Stimulated activated naive B cell treated with anti-CD40 and anti-IgM and Interleukin-4, amounts not matched to agents 10 μg/mL and 1 μg/mL and 100 μg/mL, for 72 hours (primary cell): Measurements from ENCODE around the gene CNOT11.
"Not testable (repeated sequence)": the region's sequence is repeated elsewhere in the genome, so short reads cannot be mapped to it uniquely, and the experiment has no call there.

Experiments used
- ATAC-seq, 2 donors: fragments of 150-1000 bp; cut with Tn5 transposase; replicated peaks; 2 replicates each; pipeline ENCODE4 v1.10.0; 2021; ENCODE audit warnings: moderate library complexity in 1 of 2
- DNase-seq: peaks from one replicate; pipeline ENCODE4 v3.0.0; 2021
- H3K27ac Mint-ChIP-seq: one replicate; pipeline ENCODE4 v1.8.0; 2022; ENCODE audit warnings: mild to moderate bottlenecking, mixed read lengths
- H3K27me3 Mint-ChIP-seq, 2 donors: one replicate each; pipeline ENCODE4 v1.8.0; 2022; ENCODE audit warnings: mixed read lengths in 2 of 2
- H3K36me3 Mint-ChIP-seq, 2 donors: one replicate each; pipeline ENCODE4 v1.8.0; 2022; ENCODE audit warnings: mixed read lengths in 2 of 2, mild to moderate bottlenecking in 1 of 2
- H3K4me1 Mint-ChIP-seq, 2 donors: one replicate each; pipeline ENCODE4 v1.8.0; 2022; ENCODE audit warnings: mixed read lengths in 2 of 2, mild to moderate bottlenecking in 1 of 2
- H3K4me3 Mint-ChIP-seq, 2 donors: one replicate each; pipeline ENCODE4 v1.8.0; 2022; ENCODE audit warnings: mild to moderate bottlenecking in 2 of 2, mixed read lengths in 2 of 2, moderate library complexity in 1 of 2
- H3K9me3 Mint-ChIP-seq, 2 donors: one replicate each; pipeline ENCODE4 v1.8.0; 2022; ENCODE audit warnings: mixed read lengths in 2 of 2, mild to moderate bottlenecking in 1 of 2

CNOT11 gene

DNA sequence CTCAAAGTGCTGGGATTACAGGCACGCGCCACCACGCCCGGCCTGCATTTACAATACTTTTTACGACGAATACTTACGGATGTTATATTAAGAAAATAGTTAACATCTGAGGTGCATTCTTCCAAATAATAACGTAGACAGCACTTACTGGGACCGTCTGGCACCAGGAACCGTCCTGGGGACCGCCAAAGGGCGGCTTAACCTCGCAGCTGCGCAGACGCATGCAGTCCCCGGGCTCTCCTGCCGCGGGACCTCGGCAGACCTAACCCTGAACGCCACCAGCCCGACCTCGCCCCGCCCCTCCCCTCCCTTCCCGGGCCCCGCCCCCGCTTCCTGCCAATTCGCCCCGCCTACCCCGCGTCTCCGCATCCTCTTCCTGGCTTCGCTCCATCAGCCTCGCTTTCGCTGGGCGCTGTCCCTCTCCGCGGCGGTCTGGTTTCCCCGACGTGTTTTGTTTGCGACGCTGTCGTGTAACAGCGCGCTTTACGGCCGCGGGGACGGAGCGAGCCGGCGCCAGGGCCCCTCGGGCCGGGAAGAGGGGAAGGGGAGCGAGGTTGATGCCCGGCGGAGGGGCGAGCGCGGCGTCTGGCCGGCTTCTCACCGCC lies at the start of gene CNOT11:
Gene CNOT11 (plus strand): TSS at position 479 of the 605 bp plus-strand sequence. CDS start 79 bp downstream, at position 558.
- H3K4me1 Mint-ChIP-seq: peaks cover 21 to 44% of the 10 kb centered on the region in 2 donors
- peak within 1 kb of the TSS; percentile 95 for H3K27ac Mint-ChIP-seq
- ATAC-seq: peak; percentile 91 to 93
- DNase-seq: peak; percentile 97
- H3K27me3 Mint-ChIP-seq: no peaks in the 10 kb centered on the region
- no peaks in the 10 kb centered on the region for H3K9me3 Mint-ChIP-seq
- H3K36me3 Mint-ChIP-seq: peaks cover 14 to 15% of the 10 kb centered on the region in 2 donors
- peak within 1 kb of the TSS; percentile 94 to 96 for H3K4me3 Mint-ChIP-seq

DNA sequence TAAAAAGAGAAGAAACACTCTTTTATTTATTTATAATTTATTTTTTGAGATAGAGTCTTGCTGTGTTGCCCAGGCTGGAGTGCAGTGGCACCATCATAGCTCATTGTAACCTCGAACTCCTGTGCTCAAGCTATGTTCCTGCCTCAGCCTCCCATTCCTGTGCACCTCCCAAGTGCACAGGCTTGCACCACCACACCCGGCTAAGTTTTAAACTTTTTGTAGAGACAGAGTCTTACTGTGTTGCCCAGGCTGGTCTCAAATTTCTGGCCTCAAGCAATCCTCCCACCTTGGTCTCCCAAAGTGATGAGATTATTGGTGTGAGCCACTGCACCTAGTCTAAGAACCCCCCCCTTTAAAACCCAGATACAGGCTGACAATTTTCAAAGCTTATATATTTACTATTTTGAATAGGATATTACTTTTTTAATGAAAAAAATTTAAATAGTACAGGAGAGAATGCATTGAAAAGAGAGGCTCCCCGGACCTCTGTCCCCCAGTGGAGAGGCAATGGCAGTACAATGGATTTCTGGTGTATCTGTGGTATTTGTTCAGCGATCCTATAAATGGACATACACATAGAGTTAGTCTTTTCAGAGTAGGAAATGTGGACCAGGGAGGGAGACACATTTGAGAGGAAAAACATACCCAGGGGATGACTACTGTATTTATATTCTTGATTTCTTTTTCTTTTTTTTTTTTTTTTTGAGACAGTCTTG lies 48.1 kb upstream of the CNOT11 start:
- H3K4me1 Mint-ChIP-seq: peaks cover 5 to 12% of the 10 kb centered on the region in 2 donors
- H3K4me3 Mint-ChIP-seq: peak overlapping the region; percentile 37 to 58

DNA sequence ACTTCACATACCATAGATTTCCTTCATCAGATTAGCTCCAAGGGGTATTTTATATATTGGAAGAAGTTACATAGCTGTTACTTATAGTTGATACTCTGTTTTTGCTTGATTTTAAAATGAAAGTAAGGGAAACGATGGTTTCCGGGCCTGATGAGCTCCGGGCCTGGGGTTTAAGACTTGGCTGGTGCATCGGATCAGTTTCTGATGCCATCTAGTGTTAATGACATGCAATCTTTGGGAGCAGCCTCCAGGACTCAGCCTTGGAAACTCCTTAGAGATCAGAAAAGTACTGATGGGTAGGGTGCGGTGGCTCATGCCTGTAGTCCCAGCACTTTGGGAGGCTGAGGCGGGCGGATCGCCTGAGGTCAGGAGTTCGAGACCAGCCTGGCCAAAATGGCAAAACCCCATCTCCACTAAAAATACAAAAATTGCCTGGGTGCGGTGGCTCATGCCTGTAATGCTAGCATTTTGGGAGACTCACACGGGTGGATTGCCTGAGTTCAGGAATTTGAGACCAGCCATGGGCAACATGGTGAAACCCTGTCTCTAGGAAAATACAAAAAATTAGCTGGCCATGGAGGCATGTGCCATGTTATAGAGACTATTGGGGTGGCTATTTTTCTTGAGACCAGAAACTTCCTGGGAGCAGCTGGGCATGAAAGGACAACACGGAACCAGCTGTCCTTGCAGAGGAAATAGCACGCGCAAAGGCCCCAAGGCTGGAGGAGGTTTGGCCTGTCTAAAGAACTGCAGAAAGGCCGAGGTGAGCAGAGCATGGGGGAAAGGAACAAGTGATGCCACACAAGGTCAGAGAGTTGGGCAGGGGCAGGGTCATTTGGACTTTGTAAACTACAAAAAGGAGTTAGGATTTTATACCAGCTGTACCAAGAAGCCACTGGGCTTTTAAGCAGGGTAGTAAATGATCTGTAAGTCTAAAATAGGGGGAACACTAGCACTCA lies 46.9 kb upstream of the CNOT11 start:
- H3K4me3 Mint-ChIP-seq: peak overlapping the region; percentile 50 to 65
- no peaks in the 10 kb centered on the region for H3K36me3 Mint-ChIP-seq
- H3K27ac Mint-ChIP-seq: peak overlapping the region; percentile 65
- DNase-seq (peak; percentile 37), ATAC-seq (peak; percentile 97 to 99)
- H3K9me3 Mint-ChIP-seq: peaks cover 7 to 12% of the 10 kb centered on the region in 2 donors
- peaks cover 5 to 12% of the 10 kb centered on the region in 2 donors for H3K4me1 Mint-ChIP-seq
- H3K27me3 Mint-ChIP-seq: no peaks in the 10 kb centered on the region

More for the DNA sequence above, 48.1 kb upstream of the CNOT11 start:
- no peak for ATAC-seq
- no peak overlapping the region for H3K27ac Mint-ChIP-seq
- DNase-seq: no peak
- H3K36me3 Mint-ChIP-seq: no peaks in the 10 kb centered on the region
- H3K9me3 Mint-ChIP-seq: peaks cover 1 to 7% of the 10 kb centered on the region in 2 donors
- H3K27me3 Mint-ChIP-seq: no peaks in the 10 kb centered on the region

DNA sequence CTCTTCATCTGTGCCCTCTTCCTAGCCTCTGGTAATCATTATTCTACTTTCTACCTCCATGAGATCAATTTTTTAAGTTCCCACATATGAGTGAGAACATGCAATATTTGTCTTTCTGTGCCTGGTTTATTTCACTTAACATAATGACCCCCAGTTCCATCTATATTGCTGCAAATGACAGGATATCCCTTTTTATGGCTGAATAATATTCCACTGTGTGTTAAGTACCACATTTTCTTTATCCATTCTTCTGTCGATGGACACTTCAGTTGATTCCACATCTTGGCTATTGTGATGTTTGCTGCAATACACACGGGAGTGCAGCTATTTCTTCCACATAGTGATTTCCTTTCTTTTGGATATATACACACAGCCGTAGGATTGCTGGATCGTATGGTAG lies 43.9 kb upstream of the CNOT11 start:
- Mint-ChIP-seq H3K4me3 (no peak overlapping the region), H3K27me3 (no peaks in the 10 kb centered on the region), H3K4me1 (peaks cover 5 to 12% of the 10 kb centered on the region in 2 donors), H3K9me3 (peaks cover 11 to 17% of the 10 kb centered on the region in 2 donors), H3K27ac (no peak overlapping the region), H3K36me3 (peaks cover 0 to 5% of the 10 kb centered on the region in 2 donors)
- no peak for ATAC-seq
- DNase-seq: no peak

DNA sequence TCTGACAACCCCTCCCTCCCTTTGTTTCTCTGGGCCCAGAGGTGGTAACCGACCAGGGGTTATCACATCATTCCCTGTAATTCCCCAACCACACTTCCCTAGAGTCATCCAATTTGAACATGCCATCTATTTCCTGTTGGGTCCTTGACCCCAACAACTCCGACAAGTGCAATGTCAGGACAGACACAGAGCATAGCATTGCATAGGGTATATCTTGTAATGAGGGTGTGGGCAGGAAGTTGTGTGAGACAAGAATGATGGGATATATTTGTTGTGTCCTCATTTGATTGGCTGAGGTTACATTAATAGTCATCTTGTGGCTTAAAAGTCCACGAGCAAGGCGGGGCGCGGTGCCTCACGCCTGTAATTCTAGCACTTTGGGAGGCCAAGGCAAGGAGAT lies 33.4 kb upstream of the CNOT11 start:
- peaks cover 31 to 38% of the 10 kb centered on the region in 2 donors for H3K27me3 Mint-ChIP-seq
- ATAC-seq (no peak), DNase-seq (no peak)
- no peak overlapping the region for H3K27ac Mint-ChIP-seq
- H3K36me3 Mint-ChIP-seq: peaks cover 3 to 7% of the 10 kb centered on the region in 2 donors
- H3K9me3 Mint-ChIP-seq: peaks cover 0 to 3% of the 10 kb centered on the region in 2 donors
- H3K4me1 Mint-ChIP-seq: peaks cover 8% of the 10 kb centered on the region in 2 donors
- H3K4me3 Mint-ChIP-seq: no peak overlapping the region

DNA sequence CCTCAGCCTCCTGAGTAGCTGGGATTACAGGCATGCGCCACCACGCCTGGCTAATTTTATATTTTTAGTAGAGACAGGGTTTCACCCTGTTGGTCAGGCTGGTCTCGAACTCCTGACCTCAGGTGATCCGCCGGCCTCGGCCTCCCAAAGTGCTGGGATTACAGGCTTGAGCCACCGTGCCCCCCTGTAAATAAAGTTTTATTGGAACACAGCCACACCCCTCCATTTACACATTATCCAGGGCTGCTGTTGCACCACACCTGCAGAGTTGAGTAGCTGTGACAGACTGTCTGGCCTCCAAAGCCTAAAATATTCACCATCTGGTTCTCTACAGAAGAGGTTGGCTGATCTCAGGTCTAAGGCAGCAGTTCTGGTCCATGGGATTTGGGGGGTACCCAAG lies 32.6 kb upstream of the CNOT11 start:
- Mint-ChIP-seq H3K27me3 (peaks cover 30 to 36% of the 10 kb centered on the region in 2 donors), H3K4me1 (peaks cover 13 to 15% of the 10 kb centered on the region in 2 donors)
- not testable (repeated sequence) for H3K4me3 Mint-ChIP-seq, H3K27ac Mint-ChIP-seq, DNase-seq, H3K9me3 Mint-ChIP-seq, H3K36me3 Mint-ChIP-seq, ATAC-seq

DNA sequence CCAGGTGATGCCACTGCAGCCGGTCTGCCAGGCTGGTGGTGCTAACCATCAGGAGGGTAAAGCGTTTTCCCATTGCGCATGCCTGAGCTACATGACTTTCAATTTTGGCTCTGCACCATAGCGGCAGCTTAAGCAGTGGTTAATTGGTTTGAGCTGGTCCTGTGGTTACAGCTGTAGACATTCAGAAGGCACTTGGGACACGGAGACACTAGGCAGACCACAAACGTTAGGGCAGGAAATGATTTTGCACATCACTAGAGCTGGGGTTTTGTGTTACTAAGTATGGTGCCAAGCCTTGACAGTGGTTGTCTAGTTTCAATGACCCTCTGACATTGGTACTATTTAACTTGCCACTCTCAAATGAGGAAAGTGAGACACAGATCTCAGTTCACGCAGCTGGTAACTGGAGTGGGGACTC lies 28.9 kb upstream of the CNOT11 start:
- peaks cover 36 to 51% of the 10 kb centered on the region in 2 donors for H3K27me3 Mint-ChIP-seq
- peak overlapping the region; percentile 68 to 69 for H3K4me3 Mint-ChIP-seq
- peaks cover 5 to 9% of the 10 kb centered on the region in 2 donors for H3K36me3 Mint-ChIP-seq
- H3K9me3 Mint-ChIP-seq: peaks cover 4 to 6% of the 10 kb centered on the region in 2 donors
- H3K27ac Mint-ChIP-seq: peak overlapping the region; percentile 88
- H3K4me1 Mint-ChIP-seq: peaks cover 17 to 23% of the 10 kb centered on the region in 2 donors
- peak; percentile 75 for DNase-seq
- ATAC-seq: peak; percentile 99

DNA sequence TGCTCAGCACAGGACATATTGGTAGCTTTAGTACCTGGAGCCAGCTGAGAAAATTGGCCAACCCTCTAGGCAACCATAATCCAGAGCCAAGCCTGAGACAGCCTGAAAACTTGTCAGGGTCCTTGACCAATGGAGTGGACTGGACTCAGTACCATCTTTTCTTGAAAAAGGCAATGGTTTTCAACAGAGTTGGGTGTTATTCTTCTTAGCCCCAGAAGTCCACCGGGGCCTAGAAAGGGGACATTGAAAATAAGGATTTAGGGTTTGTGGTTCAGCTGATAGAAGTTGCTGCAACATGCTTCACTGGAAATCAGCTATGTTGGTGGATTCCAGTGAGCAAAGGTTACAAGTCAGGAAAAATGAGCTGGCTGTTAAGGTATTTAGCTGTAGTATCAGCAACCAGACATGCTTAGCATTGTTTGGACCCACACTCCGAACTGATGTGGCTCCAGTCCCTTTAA lies 22.1 kb upstream of the CNOT11 start:
- no peak for DNase-seq
- Mint-ChIP-seq H3K4me3 (no peak overlapping the region), H3K27ac (no peak overlapping the region), H3K9me3 (peaks cover 3 to 7% of the 10 kb centered on the region in 2 donors), H3K4me1 (peaks cover 6% of the 10 kb centered on the region in 2 donors), H3K36me3 (peaks cover 4 to 7% of the 10 kb centered on the region in 2 donors), H3K27me3 (peaks cover 29 to 34% of the 10 kb centered on the region in 2 donors)
- no peak for ATAC-seq

DNA sequence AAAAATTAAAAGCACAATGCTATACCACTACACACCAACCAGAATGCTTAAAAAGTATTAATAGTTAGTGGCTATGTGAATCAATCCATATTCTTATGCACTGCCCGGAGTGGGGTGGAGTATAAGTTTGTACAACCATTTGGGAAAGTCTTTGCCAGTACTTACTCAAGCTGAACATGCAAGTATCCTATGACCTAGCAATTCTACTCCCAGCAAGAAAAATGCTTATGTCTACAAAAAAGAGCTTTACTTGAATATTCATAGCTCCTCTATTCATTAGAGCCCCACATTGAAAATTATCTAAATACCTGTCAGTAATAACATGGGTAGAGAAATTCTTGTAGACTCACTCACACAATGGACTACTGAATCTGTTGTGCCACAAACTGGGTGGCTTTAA lies 21.4 kb upstream of the CNOT11 start:
- Mint-ChIP-seq H3K4me3 (no peak overlapping the region), H3K27ac (no peak overlapping the region), H3K9me3 (peaks cover 7 to 8% of the 10 kb centered on the region in 2 donors), H3K27me3 (peaks cover 23 to 28% of the 10 kb centered on the region in 2 donors), H3K4me1 (peaks cover 6% of the 10 kb centered on the region in 2 donors), H3K36me3 (peaks cover 4 to 12% of the 10 kb centered on the region in 2 donors)
- DNase-seq (no peak), ATAC-seq (no peak)

DNA sequence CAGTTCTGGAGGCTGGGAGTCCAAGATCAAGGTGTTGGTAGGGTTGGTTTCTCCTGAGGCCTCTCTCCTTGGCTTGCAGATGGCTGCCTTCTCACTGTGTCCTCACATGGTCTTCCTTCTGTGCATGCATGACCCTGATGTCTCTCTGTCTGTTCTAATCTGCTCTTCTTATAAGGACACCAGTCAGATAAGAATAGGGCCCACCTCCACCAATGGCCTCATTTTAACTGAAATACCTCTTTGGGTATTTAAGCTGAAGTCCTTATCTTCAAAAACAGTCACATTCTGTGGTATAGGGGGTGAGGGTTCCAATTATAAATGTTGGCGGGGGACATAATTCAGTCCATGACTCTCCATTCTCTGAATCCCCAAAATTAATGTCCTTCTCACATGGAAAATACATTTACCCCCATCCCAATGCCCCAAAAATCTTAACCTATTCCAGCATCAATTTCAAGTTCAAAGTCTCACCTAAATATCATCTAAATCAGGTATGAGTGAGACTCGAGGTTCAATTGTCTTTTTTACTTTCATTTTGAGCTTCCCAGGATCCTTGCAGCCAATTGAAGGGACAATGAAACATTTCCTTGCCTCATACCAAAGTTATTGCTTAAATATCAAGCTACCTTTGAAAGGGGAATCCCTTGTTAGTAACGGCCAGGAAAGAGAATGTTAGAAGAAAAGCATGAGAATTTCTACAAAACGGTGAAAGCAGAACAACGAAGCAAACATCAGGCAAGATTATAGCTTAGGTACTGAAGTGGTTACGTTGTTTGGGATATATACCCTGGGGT lies 20.6 kb upstream of the CNOT11 start:
- Mint-ChIP-seq H3K27me3 (peaks cover 17 to 19% of the 10 kb centered on the region in 2 donors), H3K4me3 (no peak overlapping the region), H3K9me3 (peaks cover 7 to 11% of the 10 kb centered on the region in 2 donors), H3K36me3 (peaks cover 4 to 13% of the 10 kb centered on the region in 2 donors), H3K27ac (no peak overlapping the region), H3K4me1 (peaks cover 6% of the 10 kb centered on the region in 2 donors)
- no peak for ATAC-seq
- DNase-seq: no peak

DNA sequence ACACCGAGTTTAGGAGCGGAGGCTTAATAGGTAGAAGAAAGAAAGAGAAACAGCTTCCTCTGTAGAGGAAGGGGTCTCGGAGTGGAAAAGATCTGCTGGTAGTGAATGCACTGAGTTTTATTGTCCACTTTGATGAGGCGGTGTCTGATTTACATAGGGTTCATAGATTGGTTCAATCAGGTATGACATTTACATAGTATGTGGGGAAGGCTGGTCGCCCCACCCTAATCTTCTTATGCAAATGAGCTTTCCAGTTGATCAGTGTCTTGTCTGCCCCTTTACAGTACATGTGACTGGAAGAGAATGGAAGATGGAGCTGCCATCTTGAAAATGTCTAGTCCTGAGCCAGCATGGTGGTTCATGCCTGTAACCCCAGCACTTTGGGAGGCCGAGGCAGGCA lies 19.9 kb upstream of the CNOT11 start:
- Mint-ChIP-seq H3K4me1 (peaks cover 6% of the 10 kb centered on the region in 2 donors), H3K9me3 (peaks cover 7 to 11% of the 10 kb centered on the region in 2 donors), H3K4me3 (no peak overlapping the region), H3K27ac (no peak overlapping the region), H3K27me3 (peaks cover 16 to 17% of the 10 kb centered on the region in 2 donors), H3K36me3 (peaks cover 4 to 13% of the 10 kb centered on the region in 2 donors)
- ATAC-seq (no peak), DNase-seq (no peak)

DNA sequence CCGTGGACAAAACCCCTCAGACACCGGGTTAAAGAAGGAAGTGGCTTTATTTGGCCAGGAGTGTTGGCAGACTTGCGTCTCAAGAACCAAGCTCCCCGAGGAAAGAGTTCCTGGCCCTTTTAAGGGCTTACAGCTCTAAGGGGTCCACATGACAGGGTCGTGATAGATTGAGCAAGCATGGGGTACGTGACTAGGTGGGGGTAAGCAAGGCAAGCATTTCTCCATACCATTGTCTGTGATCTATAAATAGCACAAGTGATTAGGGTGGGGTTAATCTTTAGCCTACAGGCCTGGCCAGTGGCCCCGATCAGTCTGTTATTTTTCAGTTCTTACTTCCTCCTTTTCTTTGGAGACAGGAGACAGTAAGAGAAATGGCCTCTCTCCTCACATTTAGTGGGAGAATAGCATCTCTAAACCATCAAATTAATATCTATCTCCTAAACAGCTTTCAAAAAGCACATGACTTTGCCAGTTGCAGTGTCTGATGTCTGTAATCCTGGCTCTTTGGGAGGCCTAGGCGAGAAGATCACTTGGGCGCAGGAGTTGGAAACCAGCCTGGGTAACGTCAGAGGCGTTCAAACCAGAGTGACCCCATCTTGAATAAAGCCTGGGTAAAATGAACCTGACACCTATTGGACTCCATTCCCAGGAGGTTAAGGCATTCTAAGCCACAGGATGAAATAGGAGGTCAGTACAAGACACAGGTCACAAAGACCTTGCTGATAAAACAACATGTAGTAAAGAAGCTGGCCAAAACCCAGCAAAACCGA lies 18.3 kb upstream of the CNOT11 start:
- ATAC-seq (no peak), DNase-seq (no peak)
- H3K27ac Mint-ChIP-seq: no peak overlapping the region
- H3K27me3 Mint-ChIP-seq: peaks cover 9 to 14% of the 10 kb centered on the region in 2 donors
- peaks cover 6 to 9% of the 10 kb centered on the region in 2 donors for H3K4me1 Mint-ChIP-seq
- peaks cover 4 to 12% of the 10 kb centered on the region in 2 donors for H3K36me3 Mint-ChIP-seq
- no peak overlapping the region for H3K4me3 Mint-ChIP-seq
- H3K9me3 Mint-ChIP-seq: peaks cover 7 to 11% of the 10 kb centered on the region in 2 donors
